Stomach (tissue), 4 donors: Measurements from ENCODE around the gene RGS19.

Source experiments
- CTCF ChIP-seq, 7 experiments: fragments of 450-650 bp in 4 of 7; fragments of 200-600 bp in 3 of 7; sonication (generic) in 3 of 7; IDR thresholded peaks; one replicate each; pipeline ENCODE4 v1.5.1; 2016 to 2019; ENCODE audit warnings: antibody characterized with exemption in 7 of 7, control low read depth in 2 of 7, mild to moderate bottlenecking in 1 of 7
- EP300 ChIP-seq: sonication (generic); formaldehyde crosslinking; IDR thresholded peaks from one replicate; pipeline ENCODE4 v1.6.1; 2017; ENCODE audit warnings: antibody characterized with exemption
- POLR2A ChIP-seq, 4 donors: fragments of 450-650 bp; IDR thresholded peaks; one replicate each; pipeline ENCODE4 v1.6.1; 2016; ENCODE audit warnings: antibody characterized with exemption in 4 of 4, control low read depth in 2 of 4, mild to moderate bottlenecking in 1 of 4, moderate library complexity in 1 of 4

GRCh38 chr20:64065062-64065973 is 14.0 kb downstream of the RGS19 start:
- TF ChIP-seq POLR2A (IDR thresholded peaks at IDR 0.05) (no peak), CTCF (IDR thresholded peaks at IDR 0.05) (no peak), EP300 (no peak)
